ENCODE data around the gene PAXIP1.
"Not testable (repeated sequence)": the region's sequence is repeated elsewhere in the genome, so short reads cannot be mapped to it uniquely, and the experiment has no call there.

DNA sequence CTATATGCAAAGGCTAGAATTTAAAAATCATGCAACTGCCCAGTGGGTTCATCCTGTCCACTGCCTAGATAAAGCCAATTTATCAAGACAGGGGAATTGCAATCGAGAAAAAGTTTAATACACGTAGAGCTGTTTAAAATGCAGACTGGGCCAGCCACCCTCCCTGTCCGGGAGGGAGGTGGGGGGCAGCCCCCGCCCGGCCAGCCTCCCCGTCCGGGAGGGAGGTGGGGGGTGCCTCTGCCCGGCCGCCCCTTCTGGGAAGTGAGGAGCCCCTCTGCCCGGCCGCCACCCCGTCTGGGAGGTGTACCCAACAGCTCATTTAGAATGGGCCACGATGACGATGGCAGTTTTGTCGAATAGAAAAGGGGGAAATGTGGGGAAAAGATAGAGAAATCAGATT is 31.6 kb upstream of the PAXIP1 start:
- TF ChIP-seq ZNF629 (tag by site-specific recombination; IDR thresholded peaks at IDR 0.05); YY1 (tag by site-specific recombination; IDR thresholded peaks at IDR 0.05); ZNF132 (tag by site-specific recombination; IDR thresholded peaks at IDR 0.05; ENCODE audit: borderline replicate concordance); ZNF501 (tag by site-specific recombination; IDR thresholded peaks at IDR 0.05): not testable (repeated sequence)
- TF ChIP-seq, protein P1, sequence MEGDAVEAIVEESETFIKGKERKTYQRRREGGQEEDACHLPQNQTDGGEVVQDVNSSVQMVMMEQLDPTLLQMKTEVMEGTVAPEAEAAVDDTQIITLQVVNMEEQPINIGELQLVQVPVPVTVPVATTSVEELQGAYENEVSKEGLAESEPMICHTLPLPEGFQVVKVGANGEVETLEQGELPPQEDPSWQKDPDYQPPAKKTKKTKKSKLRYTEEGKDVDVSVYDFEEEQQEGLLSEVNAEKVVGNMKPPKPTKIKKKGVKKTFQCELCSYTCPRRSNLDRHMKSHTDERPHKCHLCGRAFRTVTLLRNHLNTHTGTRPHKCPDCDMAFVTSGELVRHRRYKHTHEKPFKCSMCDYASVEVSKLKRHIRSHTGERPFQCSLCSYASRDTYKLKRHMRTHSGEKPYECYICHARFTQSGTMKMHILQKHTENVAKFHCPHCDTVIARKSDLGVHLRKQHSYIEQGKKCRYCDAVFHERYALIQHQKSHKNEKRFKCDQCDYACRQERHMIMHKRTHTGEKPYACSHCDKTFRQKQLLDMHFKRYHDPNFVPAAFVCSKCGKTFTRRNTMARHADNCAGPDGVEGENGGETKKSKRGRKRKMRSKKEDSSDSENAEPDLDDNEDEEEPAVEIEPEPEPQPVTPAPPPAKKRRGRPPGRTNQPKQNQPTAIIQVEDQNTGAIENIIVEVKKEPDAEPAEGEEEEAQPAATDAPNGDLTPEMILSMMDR (tag by site-specific recombination; IDR thresholded peaks at IDR 0.05): not testable (repeated sequence)
